Endothelial cell of umbilical vein (primary cell): Measurements from ENCODE around the gene TAS2R30. TPM values are rescaled to one million over a fixed set of nuclear protein-coding genes. Genes with fewer than 3 reads are reported as not detected.

ENCODE experiments used
- BruUV-seq: library from RNA; stranded (reverse); fragments of 400-500 nt; replicated peaks from 2 replicates; lab custom pipeline; 2021; lab: Mats Ljungman, UMichigan
- CTCF ChIA-PET: fragments of 300-600, 350-600 bp; sonication (Branson Sonifier 250); formaldehyde crosslinking; loops from one replicate; lab custom pipeline; 2021; ENCODE audit warnings: antibody characterized with exemption, inconsistent platforms; lab: Charles Lee
- POLR2A ChIA-PET: fragments of 300-600, 350-600 bp; sonication (Branson Sonifier 250); formaldehyde crosslinking; loops from one replicate; lab custom pipeline; 2021; ENCODE audit warnings: antibody characterized with exemption, inconsistent platforms; lab: Charles Lee
- DNase-seq: peaks from one replicate; pipeline ENCODE4 v3.0.0-alpha.2; 2011; ENCODE audit warnings: low read depth, low spot score
- FAIRE-seq: peaks from 2 replicates; lab custom pipeline; 2011; peaks lifted over from hg19 to GRCh38; lab: Jason Lieb, UNC
- H2AFZ ChIP-seq: 2 replicates; pipeline ENCODE4 v1.6.0; 2012; ENCODE audit warnings: low read depth, low read length, control low read depth, inconsistent platforms
- H3K27ac ChIP-seq: 2 replicates; pipeline ENCODE4 v1.5.1; 2011; ENCODE audit warnings: low read depth, mild to moderate bottlenecking, control low read depth, low read length, moderate library complexity; ENCODE audit not compliant: insufficient read depth
- H3K27me3 ChIP-seq, 2 experiments: 2 replicates each; pipeline versions ENCODE4 v1.6.0 to v1.6.1; 2011; ENCODE audit warnings: low read length in 2 of 2, mixed read lengths in 1 of 2; ENCODE audit not compliant: control insufficient read depth in 2 of 2, insufficient read depth in 2 of 2
- H3K36me3 ChIP-seq, 2 experiments: 2 replicates in 1 of 2; 3 replicates in 1 of 2; pipeline ENCODE4 v1.5.1; 2011; ENCODE audit warnings: low read length in 2 of 2, mild to moderate bottlenecking in 1 of 2, moderate library complexity in 1 of 2; ENCODE audit not compliant: control insufficient read depth in 2 of 2, insufficient read depth in 2 of 2; ENCODE audit errors: extremely low read depth in 1 of 2
- H3K4me1 ChIP-seq: 3 replicates; pipeline ENCODE4 v1.5.1; 2011; ENCODE audit warnings: mild to moderate bottlenecking, low read length; ENCODE audit not compliant: control insufficient read depth, insufficient read depth; ENCODE audit errors: extremely low read depth
- H3K4me2 ChIP-seq: 2 replicates; pipeline ENCODE4 v1.6.1; 2011; ENCODE audit warnings: low read length, control low read depth, mixed read lengths; ENCODE audit not compliant: insufficient read depth
- H3K4me3 ChIP-seq, 3 experiments: fragments of 200-600 bp in 1 of 3; sonication (generic), shearing (Covaris generic) in 1 of 3; replicated peaks in 1 of 3; 2 replicates each; pipeline ENCODE4 v1.5.1; 2011 to 2016; ENCODE audit warnings: control low read depth in 3 of 3, low read length in 3 of 3, mild to moderate bottlenecking in 2 of 3, inconsistent platforms in 1 of 3, low read depth in 1 of 3, moderate library complexity in 1 of 3; ENCODE audit not compliant: insufficient read depth in 1 of 3
- H3K79me2 ChIP-seq: 2 replicates; pipeline ENCODE4 v1.6.0; 2012; ENCODE audit warnings: low read length, inconsistent platforms; ENCODE audit not compliant: control insufficient read depth, insufficient read depth
- H3K9ac ChIP-seq: replicated peaks from 2 replicates; pipeline ENCODE3; 2011; ENCODE audit warnings: low read length, control low read depth; ENCODE audit not compliant: insufficient read depth; ENCODE audit errors: extremely low read depth
- H3K9me1 ChIP-seq: replicated peaks from 3 replicates; pipeline ENCODE4 v1.6.0; 2011; ENCODE audit warnings: mild to moderate bottlenecking, low read length; ENCODE audit not compliant: control insufficient read depth, insufficient read depth; ENCODE audit errors: extremely low read depth
- H3K9me3 ChIP-seq: replicated peaks from 2 replicates; pipeline ENCODE4 v1.5.1; 2012; ENCODE audit warnings: low read length, inconsistent platforms; ENCODE audit not compliant: control insufficient read depth, insufficient read depth
- H4K20me1 ChIP-seq: replicated peaks from 2 replicates; pipeline ENCODE3; 2011; ENCODE audit warnings: mild to moderate bottlenecking, low read length; ENCODE audit not compliant: control insufficient read depth, insufficient read depth; ENCODE audit errors: extremely low read depth
- CTCF ChIP-seq, 2 donors: IDR thresholded peaks; 1 replicate in 1 of 2; 2 replicates in 1 of 2; pipeline ENCODE4 v1.5.1; 2011; ENCODE audit warnings: low read length in 2 of 2, mild to moderate bottlenecking in 2 of 2, moderate library complexity in 2 of 2, control low read depth in 1 of 2, inconsistent platforms in 1 of 2, low read depth in 1 of 2; ENCODE audit not compliant: insufficient read depth in 1 of 2; ENCODE audit errors: extremely low read depth in 1 of 2
- EZH2 ChIP-seq: IDR thresholded peaks from 2 replicates; pipeline ENCODE4 v1.6.1; 2012; ENCODE audit warnings: borderline replicate concordance, low read depth, mild to moderate bottlenecking, moderate library complexity, low read length, inconsistent platforms; ENCODE audit not compliant: severe bottlenecking
- FOS ChIP-seq: IDR thresholded peaks from 2 replicates; pipeline ENCODE4 v1.6.1; 2011; ENCODE audit warnings: mild to moderate bottlenecking, low read length, moderate library complexity, borderline replicate concordance; ENCODE audit not compliant: insufficient read depth
- GATA2 ChIP-seq: IDR thresholded peaks from 2 replicates; pipeline ENCODE4 v1.7.0; 2011; ENCODE audit warnings: low read depth, mild to moderate bottlenecking, moderate library complexity, mixed read lengths, low read length; ENCODE audit not compliant: insufficient read length, insufficient read depth
- JUN ChIP-seq: IDR thresholded peaks from 2 replicates; pipeline ENCODE4 v1.6.1; 2011; ENCODE audit warnings: borderline replicate concordance, low read depth; ENCODE audit not compliant: insufficient read length, insufficient read depth
- POLR2A ChIP-seq: IDR thresholded peaks from 2 replicates; pipeline ENCODE4 v1.6.1; 2012; ENCODE audit warnings: low read depth, mild to moderate bottlenecking, control low read depth, low read length
- dilution Hi-C: fragments of 300-500 bp; cut with MboI; formaldehyde crosslinking; loops from one replicate; pipeline ENCODE4 v1.15.0; 2019; ENCODE audit warnings: low sequenced_read_pairs; ENCODE audit not compliant: extremely low pct_ligation_motif_present
- intact Hi-C: fragments of 100-400 bp; cut with micrococcal nuclease; formaldehyde crosslinking; loops from one replicate; pipeline ENCODE4 v1.10.0; 2022
- polyA plus RNA-seq, 4 experiments: library from polyadenylated mRNA; depleted of rRNA in 3 of 4; stranded (reverse) in 3 of 4; unstranded in 1 of 4; fragments of >200 nt; gene quantifications; 2 replicates each; pipeline versions ENCODE4 v1.2.1 to v1.2.3, GENCODE V29; 2011 to 2012; ENCODE audit warnings: missing spikeins in 1 of 4
- total RNA-seq: library from RNA; stranded (reverse); gene quantifications from 2 replicates; pipeline ENCODE4 v1.2.3, GENCODE V29; 2021
- TF ChIP-seq, protein P1 (sequence below): IDR thresholded peaks from 2 replicates; pipeline ENCODE4 v1.6.1; 2011; ENCODE audit not compliant: insufficient read depth, insufficient read length

The TAS2R30 gene
- total and polyA plus RNA-seq, 2 donors (not counting 3 experiments of a cell fraction or from before 2014, with no cell fraction given), result 0.26 to 5.2 TPM

GRCh38 chr12:11106288-11106687, 28.2 kb downstream of the TAS2R30 start:
- Histone ChIP-seq H3K27me3 (no peaks in the 10 kb centered on the region), H3K27ac (no peak overlapping the region), H3K9me3 (no peaks in the 10 kb centered on the region), H2AFZ (no peak overlapping the region), H3K9ac (no peak overlapping the region), H3K9me1 (no peaks in the 10 kb centered on the region), H3K36me3 (no peaks in the 10 kb centered on the region), H4K20me1 (peaks cover 2% of the 10 kb centered on the region), H3K4me1 (no peaks in the 10 kb centered on the region), H3K79me2 (peaks cover 33% of the 10 kb centered on the region), H3K4me2 (no peak overlapping the region), H3K4me3 (no peak overlapping the region)
- no TSS peak for BruUV-seq
- POLR2A ChIA-PET, result no interaction called here
- dilution Hi-C loops, result no loop called here
- FAIRE-seq (no peak), DNase-seq (no peak)
- CTCF ChIA-PET, result no interaction called here
- intact Hi-C loops, result no loop called here
- TF ChIP-seq EZH2 (no peak), JUN (no peak), FOS (no peak), POLR2A (no peak), CTCF (IDR thresholded peaks at IDR 0.05; ENCODE audit: extremely low read depth in 1 of 2, insufficient read depth in 1 of 2, low read depth in 1 of 2, low read length in 2 of 2) (no peak), GATA2 (no peak)
- TF ChIP-seq, protein P1, sequence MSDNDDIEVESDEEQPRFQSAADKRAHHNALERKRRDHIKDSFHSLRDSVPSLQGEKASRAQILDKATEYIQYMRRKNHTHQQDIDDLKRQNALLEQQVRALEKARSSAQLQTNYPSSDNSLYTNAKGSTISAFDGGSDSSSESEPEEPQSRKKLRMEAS, result no peak
